ENCODE measurements around the gene PTPRS. TPM values are rescaled to one million over a fixed set of nuclear protein-coding genes. Genes with fewer than 3 reads are reported as not detected.

The PTPRS gene
- total and polyA plus RNA-seq, 2 donors (not counting 3 experiments of a cell fraction or from before 2014, with no cell fraction given): 10.1 to 16.1 TPM

GRCh38 chr19:5334366-5334739, 6.3 kb downstream of the PTPRS start:
- Histone ChIP-seq H3K4me2 (ENCODE audit: insufficient read depth, low read length) (no peak overlapping the region), H3K27me3 (ENCODE audit: control insufficient read depth in 2 of 2, insufficient read depth in 2 of 2, low read length in 2 of 2) (peaks cover 14 to 20% of the 10 kb centered on the region in 2 experiments), H3K27ac (ENCODE audit: insufficient read depth, low read depth, low read length) (no peak overlapping the region), H3K9me3 (replicated peaks; ENCODE audit: control insufficient read depth, insufficient read depth, low read length) (no peaks in the 10 kb centered on the region), H3K36me3 (ENCODE audit: control insufficient read depth in 2 of 2, extremely low read depth in 1 of 2, insufficient read depth in 2 of 2, low read length in 2 of 2) (no peaks in the 10 kb centered on the region), H3K4me3 (replicated peaks in 1 of 3; ENCODE audit: insufficient read depth in 1 of 3, low read depth in 1 of 3, low read length in 3 of 3) (no peak overlapping the region), H3K4me1 (ENCODE audit: control insufficient read depth, extremely low read depth, insufficient read depth, low read length) (no peaks in the 10 kb centered on the region), H3K9ac (replicated peaks; ENCODE audit: extremely low read depth, insufficient read depth, low read length) (no peak overlapping the region), H3K79me2 (ENCODE audit: control insufficient read depth, insufficient read depth, low read length) (no peaks in the 10 kb centered on the region), H3K9me1 (replicated peaks; ENCODE audit: control insufficient read depth, extremely low read depth, insufficient read depth, low read length) (no peaks in the 10 kb centered on the region), H2AFZ (ENCODE audit: low read depth, low read length) (no peak overlapping the region), H4K20me1 (replicated peaks; ENCODE audit: control insufficient read depth, extremely low read depth, insufficient read depth, low read length) (no peaks in the 10 kb centered on the region)
- ChIA-PET CTCF (no interaction called here), POLR2A (no interaction called here)
- dilution Hi-C loops (cut with MboI; ENCODE audit: extremely low pct_ligation_motif_present, low sequenced_read_pairs): no loop called here
- DNase-seq (ENCODE audit: low read depth, low spot score) (no peak), FAIRE-seq (no peak)
- intact Hi-C loops (cut with micrococcal nuclease): no loop called here
- BruUV-seq (replicated peaks): no TSS peak
- no peak for TF ChIP-seq CTCF (IDR thresholded peaks at IDR 0.05; ENCODE audit: extremely low read depth in 1 of 2, insufficient read depth in 1 of 2, low read depth in 1 of 2, low read length in 2 of 2)
- no peak for TF ChIP-seq POLR2AphosphoS5 (IDR thresholded peaks at IDR 0.05; ENCODE audit: insufficient read depth, low read depth, low read length)
- no peak for TF ChIP-seq EZH2 (IDR thresholded peaks at IDR 0.05; ENCODE audit: borderline replicate concordance, low read depth, low read length, severe bottlenecking)
- TF ChIP-seq, protein P1, sequence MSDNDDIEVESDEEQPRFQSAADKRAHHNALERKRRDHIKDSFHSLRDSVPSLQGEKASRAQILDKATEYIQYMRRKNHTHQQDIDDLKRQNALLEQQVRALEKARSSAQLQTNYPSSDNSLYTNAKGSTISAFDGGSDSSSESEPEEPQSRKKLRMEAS (IDR thresholded peaks at IDR 0.05; ENCODE audit: insufficient read depth, insufficient read length): no peak
- TF ChIP-seq POLR2A (IDR thresholded peaks at IDR 0.05; ENCODE audit: low read depth, low read length): no peak
- TF ChIP-seq MYC (IDR thresholded peaks at IDR 0.05; ENCODE audit: low read depth, low read length): no peak
- no peak for TF ChIP-seq GATA2 (IDR thresholded peaks at IDR 0.05; ENCODE audit: insufficient read depth, insufficient read length, low read depth, low read length)
- TF ChIP-seq FOS (IDR thresholded peaks at IDR 0.05; ENCODE audit: borderline replicate concordance, insufficient read depth, low read length): no peak
- no peak for TF ChIP-seq JUN (IDR thresholded peaks at IDR 0.05; ENCODE audit: borderline replicate concordance, insufficient read depth, insufficient read length, low read depth)

Measured in endothelial cell of umbilical vein (primary cell).